Activated CD4-positive, CD25-positive, alpha-beta regulatory T cell (primary cell): Measurements from ENCODE around the gene PTTG1IP.

Experiments used
- DNase-seq, 4 experiments: peaks; one replicate each; lab custom pipeline; 2025; lab: John Stamatoyannopoulos, UW

PTTG1IP gene

DNA sequence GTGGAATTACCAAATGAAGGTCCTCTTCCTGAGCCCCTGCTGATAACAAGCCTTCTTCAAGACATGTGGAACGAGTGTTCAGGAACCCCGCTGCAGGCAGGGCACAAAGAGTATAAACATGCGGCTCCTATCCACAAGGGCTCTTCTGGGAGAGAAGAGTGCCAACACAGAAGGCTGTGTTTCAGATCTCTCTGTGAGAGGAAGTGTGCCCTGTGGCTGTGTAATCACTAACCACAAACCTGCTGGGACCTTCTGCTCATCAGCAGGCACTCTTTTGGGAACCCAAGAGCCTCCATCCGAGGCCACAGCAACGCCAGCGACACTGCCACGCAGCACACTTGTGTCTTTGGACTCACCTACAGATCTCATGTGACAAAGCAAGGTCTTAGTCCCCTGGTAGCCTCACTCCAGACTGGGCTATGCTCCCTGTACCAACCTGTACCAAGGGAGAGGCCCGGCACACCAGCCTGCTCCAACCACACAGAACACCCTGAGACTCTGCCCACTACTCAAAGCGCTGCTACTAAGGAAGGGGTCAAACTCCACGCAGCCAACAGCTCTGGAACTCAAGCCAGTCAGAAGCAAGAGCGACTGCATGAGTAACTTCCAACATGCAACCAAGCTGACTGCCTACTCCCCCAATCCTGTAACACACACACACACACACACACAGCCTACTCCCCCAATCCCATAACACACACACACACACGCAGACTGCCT is 7.8 kb downstream of the PTTG1IP start:
- DNase-seq: no peak

DNA sequence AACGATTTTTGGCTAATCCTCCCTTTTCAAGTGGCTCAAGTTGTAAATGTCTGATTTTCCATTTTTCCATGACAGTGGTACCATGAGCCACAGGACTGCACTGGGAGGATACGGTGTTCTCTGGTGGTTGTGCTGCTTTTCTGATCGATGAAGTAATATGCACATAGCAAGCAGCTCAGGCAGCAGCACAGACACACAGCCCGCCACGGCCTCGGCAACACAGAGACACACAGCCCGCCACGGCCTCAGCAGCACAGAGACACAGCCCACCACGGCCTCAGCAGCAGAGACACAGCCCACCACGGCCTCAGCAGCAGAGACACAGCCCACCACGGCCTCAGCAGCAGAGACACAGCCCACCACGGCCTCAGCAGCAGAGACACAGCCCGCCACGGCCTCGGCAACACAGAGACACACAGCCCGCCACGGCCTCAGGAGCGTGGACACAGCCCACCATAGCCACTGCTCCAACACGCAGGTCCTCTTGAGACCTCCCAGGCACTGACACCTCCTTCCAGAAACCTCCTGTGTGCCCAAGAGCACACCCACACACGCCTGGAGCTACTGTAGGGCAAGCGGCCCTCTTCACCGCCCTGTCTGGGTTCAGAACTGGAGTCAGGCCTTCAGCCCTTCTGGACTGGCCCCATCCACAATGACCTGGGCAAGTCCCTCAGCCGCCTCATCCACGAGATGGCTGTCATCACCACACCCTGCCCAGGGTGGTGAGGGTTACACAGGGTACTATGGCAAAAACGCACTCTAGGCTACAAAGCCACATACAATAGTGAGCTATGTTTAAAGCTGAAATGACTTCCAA is 10.4 kb downstream of the PTTG1IP start:
- DNase-seq: no peak

- DNase-seq: no peak
Observed at GRCh38 chr21:44858791-44859190, 14.7 kb downstream of the PTTG1IP start.

- no peak for DNase-seq
Observed at GRCh38 chr21:44858291-44858690, 15.2 kb downstream of the PTTG1IP start.

- no peak for DNase-seq
Observed at GRCh38 chr21:44857127-44857892, 16.2 kb downstream of the PTTG1IP start.

DNA sequence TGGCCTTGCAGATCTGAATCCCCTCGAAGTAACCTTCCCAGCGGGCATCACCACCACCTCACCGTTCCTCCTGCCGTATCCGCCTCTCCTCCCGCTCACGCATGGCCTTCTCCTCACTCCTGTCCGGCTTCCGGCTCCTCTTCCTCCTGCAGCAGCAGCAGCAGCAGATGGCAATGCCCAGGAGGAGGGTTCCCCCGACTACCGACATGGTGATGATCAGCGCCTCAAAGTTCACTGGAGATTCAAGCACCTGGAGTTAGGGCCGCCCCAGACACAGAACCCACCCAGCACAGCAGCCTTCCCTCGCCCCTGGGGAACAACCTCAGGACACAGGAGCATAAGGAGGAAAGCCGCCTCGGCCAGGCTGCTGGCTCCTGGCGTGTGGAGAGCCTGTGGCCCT is 17.4 kb downstream of the PTTG1IP start:
- no peak for DNase-seq

DNA sequence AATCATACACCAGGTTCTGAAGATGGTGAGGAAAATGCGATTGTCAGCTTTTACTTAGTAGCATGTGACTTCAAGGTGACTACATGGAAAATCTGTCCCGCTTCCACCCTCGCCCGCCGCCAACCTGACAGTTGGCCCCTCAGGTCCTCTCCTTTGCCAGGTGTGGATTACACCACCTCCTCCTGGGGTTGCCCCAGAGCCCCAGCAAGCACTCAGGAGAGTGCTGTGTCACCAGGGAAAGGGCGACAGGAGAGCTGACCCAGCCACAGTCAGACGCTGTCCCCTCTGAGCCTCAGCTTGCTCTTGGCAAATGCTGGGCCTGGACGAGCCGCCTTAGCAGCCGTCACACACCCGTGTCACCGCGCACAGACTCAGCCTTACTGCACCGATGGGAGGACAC is 17.9 kb downstream of the PTTG1IP start:
- DNase-seq: no peak

GRCh38 chr21:44854664-44855446 is 18.6 kb downstream of the PTTG1IP start:
- DNase-seq: no peak

GRCh38 chr21:44854391-44854663 is 19.2 kb downstream of the PTTG1IP start:
- DNase-seq: no peak

DNA sequence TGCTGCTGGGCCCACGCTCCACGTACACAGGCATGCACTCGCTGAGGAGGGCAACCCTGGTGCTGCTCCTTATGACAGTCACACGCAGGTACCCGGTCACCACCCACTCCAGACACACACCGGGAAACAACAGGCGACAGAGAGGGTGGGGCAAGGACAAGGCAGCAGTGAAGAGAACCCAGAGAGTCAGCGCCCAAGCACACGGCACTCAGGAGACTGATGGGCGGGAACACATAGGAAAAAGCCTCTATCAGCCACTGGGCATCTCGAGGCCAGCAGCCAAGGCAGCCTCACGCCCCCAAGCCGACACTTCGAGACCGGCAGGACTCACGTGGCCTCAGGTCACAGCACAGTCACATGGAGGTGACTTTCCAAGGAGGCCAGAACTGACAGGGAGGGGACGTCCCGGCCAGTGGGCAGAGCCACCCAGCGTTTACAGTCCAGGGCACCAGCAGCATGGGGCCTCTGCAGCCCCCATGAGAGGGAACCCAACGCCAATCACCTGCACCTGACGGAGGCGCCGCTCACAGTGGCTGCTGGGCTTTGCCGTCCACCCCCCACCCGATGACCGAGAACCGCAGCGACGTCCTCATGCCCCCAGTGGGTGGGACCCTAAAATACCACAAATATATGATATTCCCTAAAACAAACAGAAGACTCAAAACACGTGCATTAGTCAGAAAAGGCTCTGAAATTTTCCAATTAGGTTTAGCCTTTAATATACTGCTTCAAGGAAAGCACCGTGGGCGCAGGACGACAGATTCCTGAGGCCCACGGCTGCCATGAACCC is 19.7 kb downstream of the PTTG1IP start:
- DNase-seq: no peak

GRCh38 chr21:44850905-44851657 is 22.4 kb downstream of the PTTG1IP start:
- no peak for DNase-seq

GRCh38 chr21:44850208-44850800 is 23.2 kb downstream of the PTTG1IP start:
- no peak for DNase-seq

GRCh38 chr21:44849616-44850130 is 23.8 kb downstream of the PTTG1IP start:
- no peak for DNase-seq

- DNase-seq: no peak
Observed at GRCh38 chr21:44848821-44849521, 24.5 kb downstream of the PTTG1IP start.

GRCh38 chr21:44847261-44848056 is 26.0 kb downstream of the PTTG1IP start:
- DNase-seq: no peak

DNA sequence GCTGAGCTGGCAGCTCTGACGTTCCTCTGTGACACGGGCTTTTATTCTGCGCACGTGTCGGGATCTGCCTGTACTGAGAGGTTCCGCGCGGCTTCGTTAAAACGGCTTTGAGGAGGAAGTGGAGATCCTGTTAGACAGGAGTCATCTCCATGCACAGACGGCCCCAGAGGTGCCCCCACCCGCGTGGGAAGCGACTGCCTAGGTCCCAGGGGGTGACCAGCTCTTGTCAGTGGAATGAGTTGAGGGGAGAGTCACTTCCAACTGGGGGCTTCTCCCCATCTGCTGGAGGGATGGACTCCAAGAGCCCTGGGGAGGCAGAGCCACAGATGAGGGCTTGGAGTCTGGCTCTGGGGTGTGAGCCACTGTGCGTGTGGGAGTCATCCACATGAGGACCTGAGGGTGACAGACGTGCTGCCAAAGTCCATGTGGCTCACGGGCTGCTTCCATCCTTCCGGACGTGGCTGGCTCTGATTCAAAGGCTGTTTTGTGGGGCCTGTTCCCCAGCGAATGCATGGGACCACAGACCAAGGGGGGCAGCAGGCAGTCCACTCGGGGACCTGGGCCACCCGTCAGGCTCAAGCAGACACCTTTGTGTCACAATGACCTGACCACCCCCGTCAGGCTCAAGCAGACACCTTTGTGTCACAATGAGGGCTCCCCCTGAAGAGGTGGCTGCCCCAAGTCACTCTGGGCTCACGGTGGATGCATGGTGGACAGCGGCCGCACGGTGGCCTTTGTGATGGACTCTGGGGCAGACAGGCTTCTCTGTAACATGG is 26.8 kb downstream of the PTTG1IP start:
- no peak for DNase-seq

GRCh38 chr21:44846224-44846484 is 27.3 kb downstream of the PTTG1IP start:
- no peak for DNase-seq
